Measurements from ENCODE around the gene AMH.

AMH gene

DNA sequence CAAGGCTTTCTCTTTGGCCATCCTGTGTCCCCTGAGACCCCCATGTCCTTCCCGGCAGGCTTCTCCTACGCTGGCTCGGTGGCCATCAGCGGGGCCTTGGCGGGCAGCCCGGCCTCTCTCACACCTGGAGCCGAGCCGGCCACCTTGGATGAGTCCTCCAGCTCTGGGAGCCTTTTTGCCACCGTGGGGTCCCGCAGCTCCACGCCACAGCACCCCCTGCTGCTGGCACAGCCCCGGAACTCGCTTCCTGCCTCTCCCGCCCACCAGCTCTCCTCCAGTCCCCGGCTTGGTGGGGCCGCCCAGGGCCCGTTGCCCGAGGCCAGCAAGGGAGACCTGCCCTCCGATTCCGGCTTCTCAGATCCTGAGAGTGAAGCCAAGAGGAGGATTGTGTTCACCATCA, 27.2 kb upstream of the AMH start:
- TF ChIP-seq REST (IDR thresholded peaks at IDR 0.05; ENCODE audit: insufficient read depth in 1 of 2, low read depth in 2 of 2, low read length in 2 of 2) = no peak
- TF ChIP-seq SIN3A (IDR thresholded peaks at IDR 0.05; ENCODE audit: borderline replicate concordance, insufficient read depth, low read length) = no peak
- TF ChIP-seq POLR2AphosphoS5 (IDR thresholded peaks at IDR 0.05; ENCODE audit: low read depth, low read length) = no peak
- TF ChIP-seq TAF1 (IDR thresholded peaks at IDR 0.05; ENCODE audit: borderline replicate concordance, insufficient read depth, low read length) = no peak
- TF ChIP-seq FOXP2 (optimal IDR thresholded peaks at IDR 0.05; ENCODE audit: borderline replicate concordance, extremely low read depth, extremely low read length, insufficient read depth) = no peak

DNA sequence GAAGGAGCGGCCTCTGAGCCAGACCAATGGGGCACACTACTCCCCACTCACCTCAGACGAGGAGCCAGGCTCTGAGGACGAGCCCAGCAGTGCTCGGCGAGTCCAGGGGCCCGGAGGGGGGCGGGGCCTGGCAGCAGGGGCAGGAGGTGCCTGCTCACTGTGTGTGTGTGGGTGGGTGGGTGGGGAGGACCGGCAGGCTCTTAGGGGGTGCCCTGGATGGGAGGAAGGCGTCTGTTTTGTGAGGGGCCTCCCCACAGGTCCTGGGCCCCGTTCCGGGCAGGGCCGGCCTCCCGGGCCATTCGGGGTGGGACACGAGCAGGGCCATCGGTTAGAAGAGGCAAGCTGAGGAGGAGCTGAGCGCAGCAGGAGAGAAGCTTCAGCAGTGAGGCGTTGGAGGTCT, 25.7 kb upstream of the AMH start:
- TF ChIP-seq TAF1 (IDR thresholded peaks at IDR 0.05; ENCODE audit: borderline replicate concordance, insufficient read depth, low read length) = no peak
- no peak for TF ChIP-seq POLR2AphosphoS5 (IDR thresholded peaks at IDR 0.05; ENCODE audit: low read depth, low read length)
- TF ChIP-seq FOXP2 (optimal IDR thresholded peaks at IDR 0.05; ENCODE audit: borderline replicate concordance, extremely low read depth, extremely low read length, insufficient read depth) = no peak
- no peak for TF ChIP-seq REST (IDR thresholded peaks at IDR 0.05; ENCODE audit: insufficient read depth in 1 of 2, low read depth in 2 of 2, low read length in 2 of 2)
- no peak for TF ChIP-seq SIN3A (IDR thresholded peaks at IDR 0.05; ENCODE audit: borderline replicate concordance, insufficient read depth, low read length)

DNA sequence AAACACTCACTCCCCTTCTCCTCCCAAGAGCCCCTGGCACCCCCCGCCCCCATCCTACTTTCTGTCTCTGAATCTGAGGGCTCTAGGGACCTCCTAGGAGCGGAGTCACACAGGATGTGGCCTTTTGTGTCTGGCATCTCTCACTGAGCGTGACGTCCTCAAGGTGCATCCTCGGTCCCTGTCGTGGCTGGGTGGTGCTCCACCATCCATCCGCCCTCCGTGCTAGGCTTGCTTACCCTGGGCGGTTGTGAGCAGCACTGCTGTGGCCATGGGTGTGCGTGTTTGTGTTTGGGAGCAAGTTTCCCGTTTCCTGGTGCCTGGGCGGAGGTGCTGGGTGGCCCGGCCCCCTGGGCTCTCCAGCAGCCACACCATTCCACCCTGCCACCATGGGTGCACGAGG, 25.2 kb upstream of the AMH start:
- no peak for TF ChIP-seq FOXP2 (optimal IDR thresholded peaks at IDR 0.05; ENCODE audit: borderline replicate concordance, extremely low read depth, extremely low read length, insufficient read depth)

GRCh38 chr19:2224754-2225349, 24.3 kb upstream of the AMH start:
- no peak for TF ChIP-seq REST (IDR thresholded peaks at IDR 0.05; ENCODE audit: insufficient read depth in 1 of 2, low read depth in 2 of 2, low read length in 2 of 2)
- TF ChIP-seq POLR2AphosphoS5 (IDR thresholded peaks at IDR 0.05; ENCODE audit: low read depth, low read length) = no peak
- TF ChIP-seq SIN3A (IDR thresholded peaks at IDR 0.05; ENCODE audit: borderline replicate concordance, insufficient read depth, low read length) = no peak
- no peak for TF ChIP-seq FOXP2 (optimal IDR thresholded peaks at IDR 0.05; ENCODE audit: borderline replicate concordance, extremely low read depth, extremely low read length, insufficient read depth)
- TF ChIP-seq TAF1 (IDR thresholded peaks at IDR 0.05; ENCODE audit: borderline replicate concordance, insufficient read depth, low read length) = no peak

DNA sequence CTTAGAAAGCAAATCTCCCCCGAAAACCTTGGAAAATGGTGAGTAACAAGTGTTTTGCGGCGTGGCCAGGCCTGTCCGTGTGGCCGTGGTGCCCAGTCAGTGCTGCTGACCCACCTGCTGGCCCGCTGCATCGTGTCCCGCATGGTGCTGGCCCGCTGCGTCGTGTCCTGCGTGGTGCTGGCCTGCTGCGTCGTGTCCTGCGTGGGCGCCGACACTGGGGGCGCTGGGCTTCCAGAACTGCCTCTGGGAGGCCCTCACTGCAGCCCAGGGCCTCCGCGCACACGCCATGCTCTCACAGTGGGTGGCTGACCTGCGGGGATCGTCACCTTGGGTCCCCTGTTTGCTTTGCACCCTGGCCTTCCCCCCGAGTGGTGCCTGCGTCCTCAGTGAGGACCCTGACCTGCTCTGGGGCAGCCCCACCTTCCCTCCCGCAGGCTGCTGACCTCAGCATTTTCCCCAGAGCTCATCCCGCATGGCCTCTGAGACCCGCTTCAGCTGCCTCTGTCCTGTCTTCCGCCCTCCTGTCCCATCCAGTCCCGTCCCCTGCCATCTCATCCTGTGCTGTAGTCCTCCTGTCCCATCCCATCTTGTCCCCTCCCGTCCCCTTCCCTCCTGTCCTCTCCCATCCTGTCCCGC, 23.6 kb upstream of the AMH start:
- TF ChIP-seq POLR2AphosphoS5 (IDR thresholded peaks at IDR 0.05; ENCODE audit: low read depth, low read length) (no peak), TAF1 (IDR thresholded peaks at IDR 0.05; ENCODE audit: borderline replicate concordance, insufficient read depth, low read length) (no peak), SIN3A (IDR thresholded peaks at IDR 0.05; ENCODE audit: borderline replicate concordance, insufficient read depth, low read length) (no peak), REST (IDR thresholded peaks at IDR 0.05; ENCODE audit: insufficient read depth in 1 of 2, low read depth in 2 of 2, low read length in 2 of 2) (no peak), FOXP2 (optimal IDR thresholded peaks at IDR 0.05; ENCODE audit: borderline replicate concordance, extremely low read depth, extremely low read length, insufficient read depth) (no peak)
